ENCODE measurements around the gene DLX1.
"Not testable (repeated sequence)": the region's sequence is repeated elsewhere in the genome, so short reads cannot be mapped to it uniquely, and the experiment has no call there.

The DLX1 gene

GRCh38 chr2:172106108-172106961 lies 21.0 kb downstream of the DLX1 start:
- H3K27ac ChIP-seq = no peak overlapping the region
- TF ChIP-seq ZFX (IDR thresholded peaks at IDR 0.05; ENCODE audit: borderline replicate concordance) (no peak), CTCF (IDR thresholded peaks at IDR 0.05) (peak; percentile 35)

GRCh38 chr2:172107690-172108586 lies 22.6 kb downstream of the DLX1 start:
- no peak for TF ChIP-seq CTCF (IDR thresholded peaks at IDR 0.05)
- TF ChIP-seq ZFX (IDR thresholded peaks at IDR 0.05; ENCODE audit: borderline replicate concordance) = no peak
- H3K27ac ChIP-seq = no peak overlapping the region

DNA sequence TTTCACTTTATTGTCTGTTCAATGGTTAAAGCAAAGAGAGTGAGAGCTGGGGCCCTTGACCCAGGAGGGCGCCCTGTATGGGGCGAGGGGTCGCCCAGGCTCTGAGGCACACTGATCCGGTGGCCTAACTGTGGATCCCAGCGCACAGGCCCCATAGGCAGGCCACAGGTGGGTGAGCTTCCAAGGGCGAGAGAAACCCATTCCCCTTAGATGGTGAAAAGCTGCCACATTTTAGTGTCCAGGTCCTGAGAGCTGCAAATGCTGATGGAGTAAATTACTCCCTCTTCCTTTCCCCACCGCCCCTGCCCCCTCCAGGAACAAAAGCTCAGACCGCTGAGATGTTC lies 23.3 kb downstream of the DLX1 start:
- TF ChIP-seq ZFX (IDR thresholded peaks at IDR 0.05; ENCODE audit: borderline replicate concordance) (no peak), CTCF (IDR thresholded peaks at IDR 0.05) (no peak)
- no peak overlapping the region for H3K27ac ChIP-seq

DNA sequence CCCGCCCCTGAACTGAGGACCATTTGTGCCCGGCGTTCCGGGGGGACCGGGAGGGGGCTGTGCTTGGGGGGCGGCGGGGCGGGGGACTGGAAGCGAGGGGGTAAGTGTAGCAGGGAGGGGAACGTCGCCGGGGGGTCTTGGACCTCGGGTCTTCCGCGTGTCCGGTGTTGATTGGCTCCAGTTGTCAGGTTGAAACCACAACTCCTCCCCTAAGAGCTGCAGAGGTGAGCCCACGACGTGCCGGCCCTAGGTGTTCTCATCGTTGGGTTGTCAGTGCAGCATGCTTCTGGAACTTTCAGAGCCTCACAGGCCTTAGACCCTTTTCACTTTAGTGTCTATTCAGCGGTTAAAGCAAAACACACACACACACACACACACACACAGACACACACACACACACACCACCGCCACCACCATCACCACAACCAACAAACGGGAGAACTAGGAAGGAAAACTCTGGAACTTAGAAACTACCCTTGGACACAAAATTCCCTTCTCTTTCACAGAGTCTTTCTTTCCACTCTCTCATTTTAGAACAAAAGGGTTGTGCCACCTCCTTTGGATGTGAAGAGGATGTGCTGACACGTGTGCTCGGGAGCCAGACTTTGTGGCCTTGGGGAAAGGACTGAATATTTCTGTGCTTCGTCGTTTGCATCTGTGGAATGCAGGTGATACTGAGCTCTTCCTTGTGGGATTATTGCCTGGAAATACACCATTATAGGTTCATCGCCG lies 24.1 kb downstream of the DLX1 start:
- no peak overlapping the region for H3K27ac ChIP-seq
- TF ChIP-seq ZFX (IDR thresholded peaks at IDR 0.05; ENCODE audit: borderline replicate concordance) = no peak
- no peak for TF ChIP-seq CTCF (IDR thresholded peaks at IDR 0.05)

DNA sequence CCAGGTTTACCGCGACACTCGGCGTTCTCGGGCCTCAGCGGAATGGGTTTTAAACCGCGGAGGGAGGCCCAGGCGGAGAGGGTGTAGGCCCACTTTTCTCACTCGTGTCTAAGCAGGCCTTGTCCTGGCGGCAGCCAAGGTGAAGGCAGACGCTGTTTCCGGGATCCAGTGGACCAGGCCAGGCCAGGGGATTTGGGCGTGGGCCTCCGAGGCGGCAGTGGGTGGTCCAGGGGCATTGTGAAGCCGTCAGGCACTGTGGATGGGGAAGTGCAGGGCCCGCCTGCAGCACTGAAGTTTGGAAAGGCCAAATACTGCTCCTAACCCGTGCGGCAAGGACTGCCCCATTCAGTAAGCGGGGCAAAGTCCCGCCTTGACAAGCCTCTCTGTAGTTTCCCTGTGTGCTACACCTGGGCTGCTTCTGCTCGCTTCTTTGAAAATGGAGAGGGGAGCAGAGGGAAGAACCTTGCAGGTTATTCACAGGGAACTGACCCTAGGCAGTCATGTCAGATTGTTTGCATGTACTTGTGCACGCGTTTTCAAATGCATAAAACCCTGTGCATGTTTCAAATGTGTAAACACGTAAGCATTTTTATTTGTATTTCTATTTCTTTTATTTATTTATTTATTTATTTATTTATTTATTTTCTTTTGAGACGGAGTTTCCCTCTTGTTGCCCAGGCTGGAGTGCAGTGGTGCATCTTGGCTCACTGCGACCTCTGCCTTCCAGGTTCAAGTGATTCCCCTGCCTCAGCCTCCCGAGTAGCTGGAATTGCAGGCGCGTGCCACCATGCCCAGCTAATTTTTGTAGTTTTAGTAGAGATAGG lies 24.9 kb downstream of the DLX1 start:
- TF ChIP-seq ZFX (IDR thresholded peaks at IDR 0.05; ENCODE audit: borderline replicate concordance) = no peak
- TF ChIP-seq CTCF (IDR thresholded peaks at IDR 0.05) = no peak
- H3K27ac ChIP-seq = no peak overlapping the region

- TF ChIP-seq ZFX (IDR thresholded peaks at IDR 0.05; ENCODE audit: borderline replicate concordance) (no peak), CTCF (IDR thresholded peaks at IDR 0.05) (peak; percentile 19; the same call in 1 of the 2 replicates)
- H3K27ac ChIP-seq = no peak overlapping the region
Measured at GRCh38 chr2:172113617-172114016, 28.3 kb downstream of the DLX1 start.

DNA sequence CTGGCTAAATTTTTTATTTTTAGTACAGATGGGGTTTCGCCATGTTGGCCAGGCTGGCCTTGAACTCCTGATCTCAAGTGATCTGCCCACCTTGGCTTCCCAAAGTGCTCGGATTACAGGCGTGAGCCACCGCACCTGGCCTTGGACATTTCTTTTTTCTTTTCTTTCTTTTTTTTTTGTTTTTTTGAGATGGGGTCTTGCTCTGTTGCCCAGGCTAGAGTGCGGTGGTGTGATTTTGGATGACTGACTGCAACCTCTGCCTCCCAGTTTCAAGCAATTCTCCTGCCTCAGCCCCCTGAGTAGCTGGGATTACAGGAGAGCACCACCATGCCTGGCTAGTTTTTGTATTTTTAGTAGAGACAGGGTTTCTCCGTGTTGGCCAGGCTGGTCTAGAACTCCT lies 28.9 kb downstream of the DLX1 start:
- H3K27ac ChIP-seq = not testable (repeated sequence)

Data from 22Rv1 (cell line).